Neural cell (in vitro differentiated cells): ENCODE data around the gene CSNK1A1L. TPM values are rescaled to one million over a fixed set of nuclear protein-coding genes. Genes with fewer than 3 reads are reported as not detected.

ENCODE experiments used
- H2AFZ ChIP-seq: fragments of 200-600, 300-800 bp; sonication (generic), shearing (Covaris generic); 2 replicates; pipeline ENCODE4 v1.6.0; 2014; ENCODE audit warnings: low read depth, mild to moderate bottlenecking, antibody characterized with exemption, low read length, moderate library complexity
- H3F3A ChIP-seq: fragments of 200-600 bp; shearing (Covaris generic); 2 replicates; pipeline ENCODE4 v1.6.1; 2016; ENCODE audit warnings: mild to moderate bottlenecking, moderate library complexity, mixed read lengths, antibody characterized with exemption, low read length; ENCODE audit not compliant: insufficient read depth, poor library complexity, severe bottlenecking
- H3K27ac ChIP-seq: fragments of 200-600, 300-800 bp; sonication (generic), shearing (Covaris generic); 2 replicates; pipeline ENCODE4 v1.5.1; 2014; ENCODE audit warnings: mild to moderate bottlenecking, low read length, moderate library complexity
- H3K27me3 ChIP-seq: fragments of 300-800, 200-600 bp; sonication (generic), shearing (Covaris generic); 2 replicates; pipeline ENCODE4 v1.6.0; 2014; ENCODE audit warnings: mild to moderate bottlenecking, low read depth, low read length, moderate library complexity; ENCODE audit not compliant: insufficient read depth
- H3K36me3 ChIP-seq: fragments of 300-800, 200-600 bp; sonication (generic), shearing (Covaris generic); 2 replicates; pipeline ENCODE4 v1.5.1; 2014; ENCODE audit warnings: mild to moderate bottlenecking, antibody characterized with exemption, low read length, moderate library complexity; ENCODE audit not compliant: insufficient read depth
- H3K4me2 ChIP-seq: fragments of 300-800, 200-600 bp; sonication (generic), shearing (Covaris generic); 2 replicates; pipeline ENCODE4 v1.6.0; 2014; ENCODE audit warnings: mild to moderate bottlenecking, low read length
- H3K4me3 ChIP-seq: fragments of 300-800, 200-600 bp; sonication (generic), shearing (Covaris generic); 2 replicates; pipeline ENCODE4 v1.5.1; 2014; ENCODE audit warnings: mild to moderate bottlenecking, low read length, moderate library complexity
- H3K79me2 ChIP-seq: fragments of 200-600 bp; shearing (Covaris generic); replicated peaks from 2 replicates; pipeline ENCODE4 v1.6.0; 2014; ENCODE audit warnings: mild to moderate bottlenecking, low read length, moderate library complexity; ENCODE audit not compliant: insufficient read depth
- H3K9ac ChIP-seq: fragments of 300-800, 200-600 bp; sonication (generic), shearing (Covaris generic); 2 replicates; pipeline ENCODE4 v1.6.1; 2016; ENCODE audit warnings: mild to moderate bottlenecking, low read length, mixed read lengths
- H3K9me2 ChIP-seq: fragments of 200-600 bp; shearing (Covaris generic); 2 replicates; pipeline ENCODE4 v1.6.1; 2016; ENCODE audit warnings: mild to moderate bottlenecking, low read length, mixed read lengths; ENCODE audit not compliant: insufficient read depth
- H3K9me3 ChIP-seq: fragments of 200-600, 300-800 bp; sonication (generic), shearing (Covaris generic); 2 replicates; pipeline ENCODE4 v1.6.1; 2016; ENCODE audit warnings: mild to moderate bottlenecking, mixed run types, low read length, moderate library complexity, mixed read lengths
- H4K20me1 ChIP-seq: fragments of 200-600 bp; shearing (Covaris generic); 2 replicates; pipeline ENCODE4 v1.6.1; 2016; ENCODE audit warnings: mild to moderate bottlenecking, mixed run types; ENCODE audit not compliant: insufficient read depth
- EP300 ChIP-seq: fragments of 450-650 bp; conservative IDR thresholded peaks from 2 replicates; pipeline ENCODE4 v1.6.1; 2014; ENCODE audit warnings: antibody characterized with exemption, mild to moderate bottlenecking, moderate library complexity; ENCODE audit not compliant: poor library complexity, severe bottlenecking
- EZH2 ChIP-seq: fragments of 200-600, 300-800 bp; shearing (Covaris generic), sonication (generic); IDR thresholded peaks from 2 replicates; pipeline ENCODE4 v1.6.1; 2014; ENCODE audit warnings: antibody characterized with exemption, low read length, borderline replicate concordance, mild to moderate bottlenecking; ENCODE audit not compliant: insufficient read depth, poor library complexity, severe bottlenecking
- MXI1 ChIP-seq: fragments of 450-650 bp; conservative IDR thresholded peaks from 2 replicates; pipeline ENCODE4 v1.6.1; 2014; ENCODE audit warnings: antibody characterized with exemption, mild to moderate bottlenecking; ENCODE audit not compliant: poor library complexity, severe bottlenecking
- POLR2AphosphoS5 ChIP-seq: IDR thresholded peaks from 2 replicates; pipeline ENCODE4 v1.6.1; 2012
- RAD21 ChIP-seq: fragments of 450-650 bp; conservative IDR thresholded peaks from 2 replicates; pipeline ENCODE4 v1.6.1; 2014; ENCODE audit warnings: antibody characterized with exemption, mild to moderate bottlenecking, moderate library complexity
- SMC3 ChIP-seq: fragments of 450-650 bp; conservative IDR thresholded peaks from 2 replicates; pipeline ENCODE4 v1.6.1; 2014; ENCODE audit warnings: antibody characterized with exemption, mild to moderate bottlenecking, moderate library complexity; ENCODE audit not compliant: poor library complexity
- TAF1 ChIP-seq: IDR thresholded peaks from 2 replicates; pipeline ENCODE4 v1.6.1; 2012; ENCODE audit warnings: low read depth
- polyA minus RNA-seq: library from RNA; depleted of rRNA, polyadenylated mRNA; stranded (reverse); fragments of >200 nt; gene quantifications from 2 replicates; pipeline ENCODE4 v1.2.3, GENCODE V29; 2014
- polyA plus RNA-seq: library from polyadenylated mRNA; depleted of rRNA; stranded (reverse); fragments of >200 nt; gene quantifications from 2 replicates; pipeline ENCODE4 v1.2.3, GENCODE V29; 2014
- TF ChIP-seq, protein P1 (sequence below): fragments of 450-650 bp; IDR thresholded peaks from 2 replicates; pipeline ENCODE4 v1.5.1; 2014; ENCODE audit warnings: antibody characterized with exemption, mild to moderate bottlenecking, moderate library complexity; ENCODE audit not compliant: poor library complexity, severe bottlenecking
- TF ChIP-seq, protein P2 (sequence below): IDR thresholded peaks from 2 replicates; pipeline ENCODE4 v1.6.1; 2012; ENCODE audit warnings: borderline replicate concordance

CSNK1A1L gene
- polyA plus RNA-seq (not detected in 2 replicates), polyA minus RNA-seq (not detected in 2 replicates)

GRCh38 chr13:37105251-37105714 lies at the start of gene CSNK1A1L:
Gene CSNK1A1L (minus strand): TSS chr13:37105664. CDS start chr13:37105256, 408 bp downstream.
- Histone ChIP-seq H3K9me2 (no peaks in the 10 kb centered on the region), H3F3A (no peaks in the 10 kb centered on the region), H3K9me3 (no peaks in the 10 kb centered on the region), H3K27ac (no peak within 1 kb of the TSS), H3K4me3 (no peak within 1 kb of the TSS), H3K27me3 (no peaks in the 10 kb centered on the region), H3K4me2 (no peak within 1 kb of the TSS), H3K9ac (no peak within 1 kb of the TSS), H4K20me1 (no peaks in the 10 kb centered on the region), H2AFZ (no peak within 1 kb of the TSS), H3K36me3 (no peaks in the 10 kb centered on the region), H3K79me2 (no peaks in the 10 kb centered on the region)
- TF ChIP-seq RAD21 (no peak), POLR2AphosphoS5 (no peak), TAF1 (no peak), MXI1 (no peak), SMC3 (no peak), EZH2 (no peak), EP300 (no peak)
- TF ChIP-seq, protein P1, sequence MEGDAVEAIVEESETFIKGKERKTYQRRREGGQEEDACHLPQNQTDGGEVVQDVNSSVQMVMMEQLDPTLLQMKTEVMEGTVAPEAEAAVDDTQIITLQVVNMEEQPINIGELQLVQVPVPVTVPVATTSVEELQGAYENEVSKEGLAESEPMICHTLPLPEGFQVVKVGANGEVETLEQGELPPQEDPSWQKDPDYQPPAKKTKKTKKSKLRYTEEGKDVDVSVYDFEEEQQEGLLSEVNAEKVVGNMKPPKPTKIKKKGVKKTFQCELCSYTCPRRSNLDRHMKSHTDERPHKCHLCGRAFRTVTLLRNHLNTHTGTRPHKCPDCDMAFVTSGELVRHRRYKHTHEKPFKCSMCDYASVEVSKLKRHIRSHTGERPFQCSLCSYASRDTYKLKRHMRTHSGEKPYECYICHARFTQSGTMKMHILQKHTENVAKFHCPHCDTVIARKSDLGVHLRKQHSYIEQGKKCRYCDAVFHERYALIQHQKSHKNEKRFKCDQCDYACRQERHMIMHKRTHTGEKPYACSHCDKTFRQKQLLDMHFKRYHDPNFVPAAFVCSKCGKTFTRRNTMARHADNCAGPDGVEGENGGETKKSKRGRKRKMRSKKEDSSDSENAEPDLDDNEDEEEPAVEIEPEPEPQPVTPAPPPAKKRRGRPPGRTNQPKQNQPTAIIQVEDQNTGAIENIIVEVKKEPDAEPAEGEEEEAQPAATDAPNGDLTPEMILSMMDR, result no peak
- TF ChIP-seq, protein P2, sequence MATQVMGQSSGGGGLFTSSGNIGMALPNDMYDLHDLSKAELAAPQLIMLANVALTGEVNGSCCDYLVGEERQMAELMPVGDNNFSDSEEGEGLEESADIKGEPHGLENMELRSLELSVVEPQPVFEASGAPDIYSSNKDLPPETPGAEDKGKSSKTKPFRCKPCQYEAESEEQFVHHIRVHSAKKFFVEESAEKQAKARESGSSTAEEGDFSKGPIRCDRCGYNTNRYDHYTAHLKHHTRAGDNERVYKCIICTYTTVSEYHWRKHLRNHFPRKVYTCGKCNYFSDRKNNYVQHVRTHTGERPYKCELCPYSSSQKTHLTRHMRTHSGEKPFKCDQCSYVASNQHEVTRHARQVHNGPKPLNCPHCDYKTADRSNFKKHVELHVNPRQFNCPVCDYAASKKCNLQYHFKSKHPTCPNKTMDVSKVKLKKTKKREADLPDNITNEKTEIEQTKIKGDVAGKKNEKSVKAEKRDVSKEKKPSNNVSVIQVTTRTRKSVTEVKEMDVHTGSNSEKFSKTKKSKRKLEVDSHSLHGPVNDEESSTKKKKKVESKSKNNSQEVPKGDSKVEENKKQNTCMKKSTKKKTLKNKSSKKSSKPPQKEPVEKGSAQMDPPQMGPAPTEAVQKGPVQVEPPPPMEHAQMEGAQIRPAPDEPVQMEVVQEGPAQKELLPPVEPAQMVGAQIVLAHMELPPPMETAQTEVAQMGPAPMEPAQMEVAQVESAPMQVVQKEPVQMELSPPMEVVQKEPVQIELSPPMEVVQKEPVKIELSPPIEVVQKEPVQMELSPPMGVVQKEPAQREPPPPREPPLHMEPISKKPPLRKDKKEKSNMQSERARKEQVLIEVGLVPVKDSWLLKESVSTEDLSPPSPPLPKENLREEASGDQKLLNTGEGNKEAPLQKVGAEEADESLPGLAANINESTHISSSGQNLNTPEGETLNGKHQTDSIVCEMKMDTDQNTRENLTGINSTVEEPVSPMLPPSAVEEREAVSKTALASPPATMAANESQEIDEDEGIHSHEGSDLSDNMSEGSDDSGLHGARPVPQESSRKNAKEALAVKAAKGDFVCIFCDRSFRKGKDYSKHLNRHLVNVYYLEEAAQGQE, result no peak

DNA sequence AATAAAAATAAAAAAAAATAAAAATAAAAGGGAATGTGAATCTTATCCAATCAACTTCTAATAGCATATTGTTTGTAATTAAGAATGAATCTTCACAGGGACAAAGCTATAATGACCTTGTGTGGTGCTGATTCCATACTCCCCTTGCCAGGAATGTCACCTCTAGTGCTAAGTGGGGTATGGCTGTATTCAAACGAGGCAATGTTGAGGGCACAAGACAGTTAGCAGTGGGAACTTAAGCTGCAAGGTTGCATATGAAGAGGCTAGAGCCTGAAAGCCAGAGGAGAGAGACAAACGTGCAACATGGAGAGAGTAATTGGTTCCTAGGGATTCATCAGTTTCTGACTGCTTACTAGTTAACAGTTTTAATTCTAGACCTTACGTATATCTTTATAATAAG lies 43.9 kb upstream of the CSNK1A1L start:
- Histone ChIP-seq H3K9me3 (no peaks in the 10 kb centered on the region), H4K20me1 (no peaks in the 10 kb centered on the region), H3K9me2 (no peaks in the 10 kb centered on the region), H2AFZ (no peak overlapping the region), H3F3A (no peaks in the 10 kb centered on the region), H3K9ac (no peak overlapping the region), H3K4me2 (no peak overlapping the region), H3K36me3 (no peaks in the 10 kb centered on the region), H3K27me3 (no peaks in the 10 kb centered on the region), H3K4me3 (no peak overlapping the region), H3K27ac (no peak overlapping the region), H3K79me2 (no peaks in the 10 kb centered on the region)
- TF ChIP-seq POLR2AphosphoS5, result no peak
- no peak for TF ChIP-seq MXI1
- TF ChIP-seq RAD21, result no peak
- TF ChIP-seq, protein P1, result no peak
- no peak for TF ChIP-seq EP300
- TF ChIP-seq EZH2, result no peak
- TF ChIP-seq, protein P2, result no peak
